ENCODE data around the gene MMEL1.
"Not testable (repeated sequence)": the region's sequence is repeated elsewhere in the genome, so short reads cannot be mapped to it uniquely, and the experiment has no call there.

- not testable (repeated sequence) for TF ChIP-seq POLR2A, CTCF (IDR thresholded peaks at IDR 0.05)
Observed at GRCh38 chr1:2655598-2656434, 23.0 kb upstream of the MMEL1 start.

Measured in body of pancreas (tissue), 4 donors.